HEK293T (cell line): ENCODE measurements around the gene FAM47E.

ENCODE experiments used
- ARNT ChIP-seq: fragments of 450-650 bp; IDR thresholded peaks from 2 replicates; pipeline ENCODE4 v1.6.1; 2017; ENCODE audit warnings: mild to moderate bottlenecking
- BHLHE40 ChIP-seq: fragments of 450-650 bp; IDR thresholded peaks from 2 replicates; pipeline ENCODE4 v1.6.1; 2016; ENCODE audit warnings: mild to moderate bottlenecking, moderate library complexity, borderline replicate concordance
- CTBP1 ChIP-seq: fragments of 450-650 bp; IDR thresholded peaks from 2 replicates; pipeline ENCODE4 v1.6.1; 2016; ENCODE audit warnings: borderline replicate concordance
- ELF4 ChIP-seq: fragments of 450-650 bp; IDR thresholded peaks from 2 replicates; pipeline ENCODE4 v1.6.1; 2017; ENCODE audit warnings: antibody characterized with exemption
- FOXA1 ChIP-seq: fragments of 450-650 bp; IDR thresholded peaks from 2 replicates; pipeline ENCODE4 v1.6.1; 2016; ENCODE audit warnings: mild to moderate bottlenecking
- FOXK2 ChIP-seq: fragments of 450-650 bp; IDR thresholded peaks from 2 replicates; pipeline ENCODE4 v1.6.1; 2016; ENCODE audit warnings: mild to moderate bottlenecking
- FOXM1 ChIP-seq: fragments of 450-650 bp; IDR thresholded peaks from 2 replicates; pipeline ENCODE4 v1.6.1; 2017; ENCODE audit warnings: mild to moderate bottlenecking, borderline replicate concordance
- LEF1 ChIP-seq: fragments of 450-650 bp; IDR thresholded peaks from 2 replicates; pipeline ENCODE4 v1.6.1; 2017; ENCODE audit warnings: mild to moderate bottlenecking, borderline replicate concordance
- NFRKB ChIP-seq: fragments of 450-650 bp; IDR thresholded peaks from 2 replicates; pipeline ENCODE4 v1.6.1; 2016; ENCODE audit warnings: mild to moderate bottlenecking, moderate library complexity
- SP1 ChIP-seq: fragments of 450-650 bp; IDR thresholded peaks from 2 replicates; pipeline ENCODE4 v1.6.1; 2017
- SUZ12 ChIP-seq: fragments of 450-650 bp; IDR thresholded peaks from 2 replicates; pipeline ENCODE4 v1.6.1; 2016; ENCODE audit warnings: mild to moderate bottlenecking
- TARDBP ChIP-seq: fragments of 450-650 bp; IDR thresholded peaks from 2 replicates; pipeline ENCODE4 v1.6.1; 2016
- TF ChIP-seq, protein P1 (sequence below): fragments of 450-650 bp; IDR thresholded peaks from 2 replicates; pipeline ENCODE4 v1.6.1; 2016

- TF ChIP-seq FOXM1 (no peak), FOXA1 (no peak), SUZ12 (no peak), BHLHE40 (no peak), LEF1 (no peak), SP1 (no peak), ARNT (no peak), CTBP1 (no peak), ELF4 (no peak), TARDBP (no peak), FOXK2 (no peak), NFRKB (no peak)
- TF ChIP-seq, protein P1, sequence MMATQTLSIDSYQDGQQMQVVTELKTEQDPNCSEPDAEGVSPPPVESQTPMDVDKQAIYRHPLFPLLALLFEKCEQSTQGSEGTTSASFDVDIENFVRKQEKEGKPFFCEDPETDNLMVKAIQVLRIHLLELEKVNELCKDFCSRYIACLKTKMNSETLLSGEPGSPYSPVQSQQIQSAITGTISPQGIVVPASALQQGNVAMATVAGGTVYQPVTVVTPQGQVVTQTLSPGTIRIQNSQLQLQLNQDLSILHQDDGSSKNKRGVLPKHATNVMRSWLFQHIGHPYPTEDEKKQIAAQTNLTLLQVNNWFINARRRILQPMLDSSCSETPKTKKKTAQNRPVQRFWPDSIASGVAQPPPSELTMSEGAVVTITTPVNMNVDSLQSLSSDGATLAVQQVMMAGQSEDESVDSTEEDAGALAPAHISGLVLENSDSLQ: no peak
These were observed 37.3 kb upstream of the FAM47E start for GRCh38 chr4:76214177-76214675.
